ENCODE data around the gene TNNI3K. TPM values are rescaled to one million over a fixed set of nuclear protein-coding genes. Genes with fewer than 3 reads are reported as not detected.
A peak's percentile ranks its signal among the peaks of the same experiment; 100 is the strongest.

Gene TNNI3K
- 1 to 10 TPM in 5 of 7 donors, under 1 TPM in 1, not detected in 1; 0.73 to 2.6 (median 1.7) TPM for total RNA-seq
- polyA plus RNA-seq, result 1 to 10 TPM; 1.1 to 1.5 TPM
- long read RNA-seq, donor 1, result 0 reads
- long read RNA-seq, donor 2, result 0 reads
- long read RNA-seq, donor 3, result 0 reads

DNA sequence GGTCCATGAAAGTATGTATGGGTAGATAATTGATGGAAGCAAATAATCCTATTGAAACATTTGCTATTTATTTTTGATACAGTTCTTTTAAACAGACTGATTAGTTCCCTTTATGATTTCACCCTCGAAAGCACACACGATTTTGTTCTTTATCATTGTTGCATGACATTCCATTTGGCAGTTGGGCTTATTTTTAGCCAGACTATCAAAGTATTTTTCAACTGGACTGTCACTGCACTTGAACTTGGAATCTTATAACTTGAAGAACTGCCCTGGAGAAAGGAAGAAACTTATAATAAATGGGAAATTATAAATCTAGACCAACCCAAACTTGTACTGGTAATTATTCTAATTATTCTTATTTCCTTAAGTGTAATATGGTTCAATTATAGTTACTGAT lies at the start of gene TNNI3K:
Gene TNNI3K (plus strand): TSS at position 235 of the 400 bp plus-strand sequence. CDS start 65 bp downstream, at position 300.
- Histone ChIP-seq H3K27ac (no peak within 1 kb of the TSS), H3K27me3 (no peaks in the 10 kb centered on the region), H3K4me3 (no peak within 1 kb of the TSS), H3K4me1 (ENCODE audit: insufficient read depth) (no peaks in the 10 kb centered on the region), H3K36me3 (no peaks in the 10 kb centered on the region), H3K9me3 (no peaks in the 10 kb centered on the region)
- intact Hi-C loops (cut with DNase I), result no loop called here
- 52 to 67% (median 62%) methylated on average over 2 of the region's 2 CpGs for WGBS, 3 donors
- no peak for DNase-seq
- TF ChIP-seq CTCF (IDR thresholded peaks at IDR 0.05) (no peak), POLR2A (IDR thresholded peaks at IDR 0.05) (no peak), EP300 (IDR thresholded peaks at IDR 0.05) (no peak)

DNA sequence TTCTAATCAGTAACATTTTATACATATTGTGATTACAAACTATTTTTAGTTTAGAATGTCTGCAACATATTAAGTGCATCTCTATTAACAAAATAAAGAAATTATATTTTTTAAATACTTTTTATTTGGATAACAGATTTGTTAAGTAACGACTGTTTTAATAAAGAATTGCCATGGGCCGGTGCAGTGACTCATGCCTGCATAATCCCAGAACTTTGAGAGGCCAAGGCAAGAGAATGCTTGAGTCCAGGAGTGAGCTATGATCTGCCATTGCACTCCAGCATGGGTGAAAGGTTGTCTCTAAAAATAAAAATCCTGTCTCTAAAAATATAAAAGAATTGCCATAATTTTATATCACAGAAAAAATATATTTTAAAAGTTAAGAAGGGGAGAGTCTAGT lies 41.3 kb upstream of the TNNI3K start:
- Histone ChIP-seq H3K36me3 (no peaks in the 10 kb centered on the region), H3K27me3 (no peaks in the 10 kb centered on the region), H3K4me3 (no peak overlapping the region), H3K27ac (no peak overlapping the region), H3K4me1 (ENCODE audit: insufficient read depth) (no peaks in the 10 kb centered on the region), H3K9me3 (no peaks in the 10 kb centered on the region)
- intact Hi-C loops (cut with DNase I), result no loop called here
- no peak for DNase-seq
- no peak for TF ChIP-seq EP300 (IDR thresholded peaks at IDR 0.05)
- no peak for TF ChIP-seq CTCF (IDR thresholded peaks at IDR 0.05)
- no peak for TF ChIP-seq POLR2A (IDR thresholded peaks at IDR 0.05)
- WGBS, 3 donors, result 6 to 13% (median 11%) methylated on average over 2 of the region's 2 CpGs

DNA sequence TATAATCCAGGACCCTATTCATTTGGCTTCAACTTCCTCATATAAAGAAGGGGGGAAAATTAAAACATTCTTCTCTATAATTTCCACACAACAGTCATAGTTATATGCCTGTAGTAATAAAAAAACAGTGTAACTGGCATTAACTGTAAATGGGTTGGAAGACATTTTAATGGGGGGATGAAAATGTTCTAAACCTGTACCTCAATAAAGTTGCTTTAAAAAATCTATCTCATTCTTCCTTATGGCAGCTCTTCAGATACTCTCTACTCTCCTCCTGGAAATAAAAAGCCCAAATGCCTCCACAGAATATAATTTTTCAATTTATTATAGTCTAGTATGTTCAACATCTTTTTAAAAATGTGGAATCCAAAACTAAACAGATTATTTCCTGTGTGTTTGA lies 39.8 kb upstream of the TNNI3K start:
- intact Hi-C loops (cut with DNase I), result no loop called here
- Histone ChIP-seq H3K36me3 (no peaks in the 10 kb centered on the region), H3K27ac (no peak overlapping the region), H3K4me1 (ENCODE audit: insufficient read depth) (no peaks in the 10 kb centered on the region), H3K9me3 (no peaks in the 10 kb centered on the region), H3K4me3 (no peak overlapping the region), H3K27me3 (no peaks in the 10 kb centered on the region)
- TF ChIP-seq POLR2A (IDR thresholded peaks at IDR 0.05) (no peak), EP300 (IDR thresholded peaks at IDR 0.05) (no peak), CTCF (IDR thresholded peaks at IDR 0.05) (no peak)
- no peak for DNase-seq

DNA sequence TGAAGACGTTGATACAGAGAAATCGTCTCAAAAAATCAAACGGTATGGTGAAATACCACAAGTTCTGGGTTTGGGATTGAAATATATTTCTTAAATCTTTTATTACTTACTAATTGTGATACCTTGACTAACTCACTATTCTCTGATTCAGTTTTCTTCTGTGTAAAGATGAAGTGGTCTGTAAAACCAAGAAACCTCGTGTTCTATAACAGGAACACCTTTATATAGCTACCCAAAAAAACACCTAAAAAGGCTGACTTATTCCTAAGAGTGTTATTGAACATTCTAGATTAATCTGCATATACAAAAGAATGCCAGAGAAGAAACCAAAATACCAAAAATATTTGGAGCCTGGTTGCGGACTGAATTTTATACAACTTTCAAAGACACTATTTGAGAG lies 37.9 kb upstream of the TNNI3K start:
- WGBS, 3 donors, result 72 to 82% (median 73%) methylated on average over 5 of the region's 5 CpGs
- Histone ChIP-seq H3K27me3 (no peaks in the 10 kb centered on the region), H3K4me1 (ENCODE audit: insufficient read depth) (no peaks in the 10 kb centered on the region), H3K4me3 (peak overlapping the region; percentile 78), H3K27ac (no peak overlapping the region), H3K36me3 (no peaks in the 10 kb centered on the region), H3K9me3 (no peaks in the 10 kb centered on the region)
- TF ChIP-seq CTCF (IDR thresholded peaks at IDR 0.05), result no peak
- TF ChIP-seq EP300 (IDR thresholded peaks at IDR 0.05), result no peak
- no peak for DNase-seq
- intact Hi-C loops (cut with DNase I), result no loop called here
